ENCODE measurements around the gene EXPH5.

GRCh38 chr11:108491936-108492335 is 101.6 kb downstream of the EXPH5 start:
- TF ChIP-seq, protein P1, sequence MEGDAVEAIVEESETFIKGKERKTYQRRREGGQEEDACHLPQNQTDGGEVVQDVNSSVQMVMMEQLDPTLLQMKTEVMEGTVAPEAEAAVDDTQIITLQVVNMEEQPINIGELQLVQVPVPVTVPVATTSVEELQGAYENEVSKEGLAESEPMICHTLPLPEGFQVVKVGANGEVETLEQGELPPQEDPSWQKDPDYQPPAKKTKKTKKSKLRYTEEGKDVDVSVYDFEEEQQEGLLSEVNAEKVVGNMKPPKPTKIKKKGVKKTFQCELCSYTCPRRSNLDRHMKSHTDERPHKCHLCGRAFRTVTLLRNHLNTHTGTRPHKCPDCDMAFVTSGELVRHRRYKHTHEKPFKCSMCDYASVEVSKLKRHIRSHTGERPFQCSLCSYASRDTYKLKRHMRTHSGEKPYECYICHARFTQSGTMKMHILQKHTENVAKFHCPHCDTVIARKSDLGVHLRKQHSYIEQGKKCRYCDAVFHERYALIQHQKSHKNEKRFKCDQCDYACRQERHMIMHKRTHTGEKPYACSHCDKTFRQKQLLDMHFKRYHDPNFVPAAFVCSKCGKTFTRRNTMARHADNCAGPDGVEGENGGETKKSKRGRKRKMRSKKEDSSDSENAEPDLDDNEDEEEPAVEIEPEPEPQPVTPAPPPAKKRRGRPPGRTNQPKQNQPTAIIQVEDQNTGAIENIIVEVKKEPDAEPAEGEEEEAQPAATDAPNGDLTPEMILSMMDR (IDR thresholded peaks at IDR 0.05; ENCODE audit: insufficient read depth, low read length): no peak
- TF ChIP-seq POLR2AphosphoS5 (IDR thresholded peaks at IDR 0.05; ENCODE audit: low read depth) (no peak), REST (IDR thresholded peaks at IDR 0.05; ENCODE audit: insufficient replicate concordance, low read depth) (no peak)

All from HL-60 (cell line).